Measurements from ENCODE around the gene ADORA2A.

Gene ADORA2A

DNA sequence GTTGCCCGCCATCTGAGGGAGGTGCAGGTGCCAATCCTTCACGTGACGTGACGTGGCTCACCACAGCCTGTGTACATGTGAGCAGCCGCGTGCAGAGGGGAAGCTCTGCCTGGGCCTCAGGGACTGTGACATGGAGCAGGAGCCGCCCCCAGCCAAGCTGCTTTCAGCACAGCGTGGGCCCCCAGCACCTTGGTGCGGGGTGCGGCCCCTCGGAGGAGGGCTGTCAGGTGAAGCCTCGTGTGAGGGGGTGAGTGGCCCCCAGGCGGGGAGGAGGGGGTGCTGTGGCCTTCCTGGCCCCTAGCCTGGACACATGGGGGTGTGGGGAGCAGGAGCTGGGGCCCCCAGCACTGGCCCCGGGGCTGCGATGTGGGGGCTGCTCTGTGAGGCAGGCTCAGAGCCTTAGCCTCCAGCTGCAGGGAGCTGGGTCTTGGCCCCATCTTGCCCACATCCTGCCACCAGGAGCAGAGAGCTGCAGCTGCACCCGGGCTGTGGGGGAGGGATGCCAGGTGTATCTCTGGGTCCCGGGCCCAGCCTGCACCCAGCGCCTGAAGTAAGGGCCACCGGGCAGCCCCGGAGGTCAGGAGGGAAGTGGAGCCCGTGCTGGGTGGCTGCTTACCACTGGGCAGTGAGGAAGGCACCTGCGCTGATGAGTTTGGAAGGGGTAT lies at the start of gene ADORA2A:
Gene ADORA2A (plus strand): TSS at position 100 of the 665 bp plus-strand sequence. CDS start 5,806 bp downstream, outside the sequence.
- no peak for DNase-seq

DNA sequence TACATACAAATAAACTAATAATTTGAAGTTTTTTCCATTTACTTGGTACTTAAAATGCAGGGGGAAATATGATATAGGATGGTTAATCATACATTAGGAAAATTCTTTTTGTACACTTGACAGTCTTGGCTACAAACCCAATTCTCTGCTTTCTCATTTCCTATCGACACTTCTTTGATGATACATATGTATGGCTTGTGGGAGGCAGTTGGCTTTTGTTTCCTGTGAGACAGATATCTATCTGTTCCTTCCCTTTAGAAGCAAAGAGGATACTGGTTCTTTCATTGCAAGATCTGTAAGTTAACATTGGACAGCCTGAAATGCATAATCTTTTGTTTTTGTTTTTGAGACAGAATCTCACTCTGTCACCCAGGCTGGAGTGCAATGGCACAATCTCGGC lies 47.9 kb upstream of the ADORA2A start:
- no peak for DNase-seq

DNA sequence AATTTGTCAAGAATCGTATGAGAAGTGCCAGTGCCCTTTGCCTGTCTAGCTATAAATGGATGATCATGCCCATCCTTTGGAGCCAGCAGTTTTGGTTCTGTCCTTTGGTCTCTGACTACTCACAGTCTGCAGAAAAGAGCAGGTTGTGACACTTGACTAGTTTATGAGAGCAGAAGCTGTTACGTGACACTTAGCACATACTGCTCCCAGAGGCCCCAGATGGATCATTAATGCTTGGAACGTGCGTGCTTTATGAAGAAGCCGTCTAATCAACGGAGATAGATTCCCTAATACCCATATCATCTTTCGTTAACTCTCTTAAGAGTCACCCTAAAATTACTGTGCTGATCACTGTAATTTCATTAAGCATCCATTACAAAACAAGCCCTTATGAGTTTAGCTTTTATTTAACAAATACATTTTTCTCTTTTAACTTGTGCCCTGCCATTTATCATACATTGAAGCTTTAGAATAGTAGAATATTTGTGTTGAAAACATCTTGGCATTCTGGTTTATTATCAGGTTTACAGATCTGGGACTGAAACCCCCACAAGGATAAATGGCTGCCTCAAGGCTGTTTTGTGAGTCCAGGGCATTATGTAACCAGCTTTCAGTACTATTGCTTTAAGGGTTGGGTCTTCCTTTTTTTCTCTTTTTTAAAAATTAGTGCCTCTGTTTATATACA lies 47.0 kb upstream of the ADORA2A start:
- DNase-seq: peak in 1 of 14 donors; percentile 6

DNA sequence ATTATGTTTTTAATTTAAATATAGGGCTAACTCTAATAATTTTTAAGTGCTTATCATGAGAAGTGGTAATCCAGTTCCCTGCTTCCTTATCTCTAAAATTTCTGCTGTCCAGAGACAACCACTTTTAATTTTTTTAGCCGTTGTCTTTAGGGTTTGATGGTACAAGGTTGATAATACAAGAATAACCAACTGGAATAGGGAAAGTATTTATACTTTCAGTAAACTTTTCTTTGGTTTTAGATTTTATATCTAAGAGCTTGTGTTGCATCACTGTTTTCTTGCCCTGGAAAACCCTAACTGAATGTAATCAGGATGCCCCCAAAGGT lies 46.5 kb upstream of the ADORA2A start:
- no peak for DNase-seq

DNA sequence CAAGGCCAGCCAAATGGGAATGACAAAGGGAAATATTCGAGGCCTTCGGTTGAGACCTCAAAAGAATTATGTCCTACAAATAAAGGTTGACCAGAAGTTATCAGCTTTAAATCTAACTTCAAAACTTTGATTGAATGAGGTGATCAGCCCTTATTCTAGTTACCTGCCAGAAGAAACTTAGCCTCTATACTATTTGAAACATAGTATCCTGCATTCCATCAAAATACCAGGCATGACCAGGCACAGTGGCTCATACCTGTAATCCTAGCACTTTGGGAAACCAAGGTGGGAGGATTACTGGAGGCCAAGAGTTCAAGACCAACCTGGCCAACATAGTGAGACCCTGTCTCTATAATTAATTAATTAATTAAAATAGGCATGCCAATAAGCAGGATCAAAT lies 44.3 kb upstream of the ADORA2A start:
- no peak for DNase-seq

DNA sequence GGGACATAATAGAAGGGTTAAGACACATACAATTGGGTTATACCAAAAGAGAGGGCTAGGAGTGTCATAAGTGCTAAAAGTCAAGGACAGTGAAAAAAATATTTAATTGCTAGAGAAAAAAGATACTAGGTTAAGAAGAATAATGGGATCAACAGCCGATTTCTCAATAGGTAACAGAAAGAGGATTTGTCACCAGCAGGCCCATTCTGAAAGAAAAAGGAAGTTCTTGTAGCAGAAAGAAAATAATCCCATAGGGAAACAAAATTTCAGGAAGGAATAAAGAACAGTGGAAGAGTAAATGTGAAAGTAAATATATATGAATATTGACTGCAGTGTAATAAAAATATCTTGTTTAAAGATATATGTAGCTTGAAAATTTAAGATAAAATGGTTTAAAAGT lies 43.3 kb upstream of the ADORA2A start:
- no peak for DNase-seq

DNA sequence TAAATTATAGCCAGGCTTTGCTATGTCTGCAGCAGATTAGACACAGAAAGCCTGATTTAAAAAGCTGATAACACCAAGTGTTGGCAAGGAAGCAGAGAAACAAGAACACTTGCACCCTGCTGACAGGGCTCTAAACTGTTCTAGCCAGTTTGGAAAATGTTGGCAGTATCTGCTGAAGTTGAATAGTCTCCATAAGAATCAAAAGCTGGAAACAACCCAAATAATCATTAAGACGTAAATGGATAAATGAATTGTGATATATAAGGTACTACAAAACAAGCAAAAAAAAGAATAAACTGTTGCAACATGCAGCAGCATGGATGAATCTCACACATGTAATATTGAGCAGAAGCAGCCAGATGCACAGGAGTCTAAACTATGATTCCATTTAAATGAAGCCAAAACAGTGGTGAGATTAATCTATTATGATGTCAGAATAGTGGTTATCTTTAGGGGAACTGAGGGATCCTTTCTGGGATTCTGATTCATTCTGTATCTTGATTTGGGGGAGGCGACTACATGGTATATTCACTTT lies 40.4 kb upstream of the ADORA2A start:
- DNase-seq: no peak

DNA sequence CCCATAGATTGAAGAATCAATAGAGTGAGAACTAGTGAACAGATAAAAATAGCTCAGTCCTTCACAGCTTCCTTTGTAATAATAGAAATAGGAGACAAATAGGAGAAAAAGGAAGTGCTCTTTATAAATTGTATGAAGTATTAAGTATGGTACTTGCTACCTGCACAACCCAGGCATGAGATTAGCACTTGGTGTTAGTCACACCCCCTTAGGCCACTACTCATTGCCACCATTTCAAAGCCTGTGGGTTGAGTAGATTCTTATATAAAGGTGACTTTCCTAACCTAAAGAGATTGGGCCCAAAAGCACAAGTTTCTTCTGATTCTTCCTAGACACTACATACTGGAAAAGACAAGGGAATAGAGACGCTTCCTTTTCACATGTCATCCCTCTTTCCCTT lies 37.7 kb upstream of the ADORA2A start:
- DNase-seq: no peak

DNA sequence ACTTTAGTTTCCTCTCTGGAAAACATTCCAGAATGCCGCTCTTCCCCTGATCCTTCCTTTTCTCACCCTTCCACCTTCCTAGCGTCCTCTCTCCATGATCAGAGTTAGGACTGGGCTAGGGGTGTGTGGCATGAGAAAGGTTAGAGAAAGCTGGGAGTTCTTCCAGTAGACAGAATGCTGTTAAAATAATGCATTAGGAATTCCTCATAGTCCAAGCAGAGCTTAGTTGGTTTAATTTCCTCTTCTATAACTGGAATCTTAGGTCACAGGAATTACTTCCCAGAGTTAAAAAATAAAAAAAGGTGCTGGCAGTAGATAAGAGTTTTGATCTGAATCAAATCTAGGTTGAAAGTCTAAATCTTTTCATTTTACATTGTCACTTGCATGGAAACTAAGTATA lies 37.2 kb upstream of the ADORA2A start:
- DNase-seq: no peak

DNA sequence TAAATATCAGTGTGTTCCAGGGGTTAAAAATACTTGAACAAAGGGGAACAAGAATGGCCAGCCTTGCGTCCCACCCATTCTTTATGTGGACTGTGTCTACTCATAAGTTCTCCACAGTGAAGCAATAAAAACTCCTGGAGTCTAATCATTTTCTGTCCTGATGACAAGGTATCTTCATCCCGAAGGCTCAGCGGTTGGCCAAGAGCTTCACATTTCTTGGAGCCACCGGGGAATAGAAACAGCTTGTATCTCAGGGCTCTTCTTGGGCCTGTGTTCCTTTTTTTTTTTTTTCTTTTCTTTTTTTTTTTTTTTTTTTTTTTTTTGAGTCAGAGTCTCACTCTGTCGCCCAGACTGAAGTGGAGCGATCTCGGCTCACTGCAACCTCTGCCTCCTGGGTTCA lies 36.8 kb upstream of the ADORA2A start:
- DNase-seq: no peak

DNA sequence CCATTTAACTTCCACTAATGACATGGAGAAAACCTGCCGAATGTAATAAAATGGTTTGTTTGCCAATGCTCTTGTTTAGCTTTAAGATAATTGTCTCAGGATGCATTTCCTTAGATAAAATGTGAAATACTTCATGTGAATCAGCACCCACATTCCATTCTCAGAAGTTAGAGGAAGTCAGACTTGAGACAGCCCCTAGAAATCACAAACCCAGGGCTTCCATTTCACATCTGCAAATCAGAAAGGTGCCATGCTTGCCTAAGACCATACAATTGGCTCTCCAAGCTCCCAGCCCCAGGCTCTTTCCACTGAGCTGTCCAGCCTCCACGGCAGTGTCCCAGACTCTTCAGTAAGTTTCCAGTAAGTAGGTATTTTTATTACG lies 35.6 kb upstream of the ADORA2A start:
- DNase-seq: no peak

DNA sequence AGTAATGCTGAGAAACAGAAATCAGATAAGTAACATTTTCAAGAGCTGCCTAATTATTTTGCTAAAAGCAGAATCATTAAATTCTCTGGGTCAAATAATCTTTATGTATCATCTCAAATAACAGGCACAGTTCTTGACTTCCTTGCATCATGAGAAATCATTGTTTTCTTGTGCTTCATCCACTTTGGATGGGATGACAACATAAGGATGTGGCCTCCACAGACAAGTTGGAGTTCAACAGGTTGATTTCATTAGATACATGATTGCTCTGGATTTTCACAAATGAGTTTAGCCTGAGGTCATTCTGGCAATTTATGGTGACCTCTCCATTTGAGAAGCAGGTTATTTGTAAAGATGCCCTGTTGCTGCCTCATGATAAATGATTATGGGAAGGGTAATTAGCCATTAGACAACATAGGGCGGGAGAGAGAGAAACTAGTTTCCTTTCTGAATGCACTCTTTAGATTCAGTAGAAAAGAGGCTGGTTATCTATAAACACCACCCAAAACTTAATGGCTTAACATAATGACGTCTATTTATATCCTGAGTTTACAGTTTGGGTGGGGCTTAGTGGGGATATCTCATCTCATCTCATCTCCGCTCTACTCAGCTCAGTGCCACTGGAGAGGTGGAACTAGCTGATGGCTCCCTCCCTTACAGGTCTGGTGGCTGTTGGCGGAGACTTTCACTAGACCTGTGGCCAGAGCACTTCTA lies 35.0 kb upstream of the ADORA2A start:
- no peak for DNase-seq

DNA sequence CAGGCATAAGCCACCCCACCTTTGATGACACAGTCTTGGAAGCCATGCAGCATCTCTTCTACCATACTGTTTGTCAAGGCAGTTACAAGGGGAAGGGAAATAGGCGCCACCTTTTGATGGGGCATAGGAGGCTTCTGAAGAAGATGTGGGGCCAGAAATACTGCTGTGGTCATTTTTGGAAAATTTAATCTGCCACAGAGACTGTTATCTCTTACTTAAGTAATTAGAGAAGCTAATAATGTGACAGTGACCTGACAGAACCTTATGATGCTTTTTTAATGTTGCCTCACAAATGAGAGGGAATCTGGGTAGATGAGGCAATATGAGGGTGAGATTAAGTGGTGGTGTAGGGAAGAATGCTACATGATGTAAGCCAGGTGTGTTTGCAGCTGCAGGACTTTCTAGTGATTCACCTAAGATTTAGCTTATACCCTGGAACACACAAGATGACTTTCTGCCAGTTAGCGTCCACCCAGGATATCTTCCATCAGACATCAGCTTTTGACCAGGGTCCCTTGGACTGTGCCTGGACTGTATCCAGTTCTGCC lies 34.3 kb upstream of the ADORA2A start:
- no peak for DNase-seq

DNA sequence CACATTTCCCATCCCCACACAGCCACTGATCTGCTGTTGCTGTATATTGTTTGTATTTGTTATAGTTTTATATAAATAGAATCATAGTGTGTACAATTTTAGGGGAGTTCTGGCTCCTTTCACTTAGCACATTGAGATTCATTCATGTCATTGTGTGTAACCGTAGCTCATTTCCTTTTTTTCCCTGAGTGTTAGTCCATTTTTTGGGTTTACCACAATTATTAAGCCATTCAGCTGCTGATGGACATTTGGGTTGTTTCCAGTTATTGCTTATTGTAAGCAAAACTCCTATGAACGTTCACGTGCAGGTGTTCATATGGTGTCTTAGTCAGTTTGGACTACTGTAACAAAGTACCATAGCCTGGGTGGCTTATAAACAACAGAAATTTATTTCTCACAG lies 33.6 kb upstream of the ADORA2A start:
- no peak for DNase-seq

DNA sequence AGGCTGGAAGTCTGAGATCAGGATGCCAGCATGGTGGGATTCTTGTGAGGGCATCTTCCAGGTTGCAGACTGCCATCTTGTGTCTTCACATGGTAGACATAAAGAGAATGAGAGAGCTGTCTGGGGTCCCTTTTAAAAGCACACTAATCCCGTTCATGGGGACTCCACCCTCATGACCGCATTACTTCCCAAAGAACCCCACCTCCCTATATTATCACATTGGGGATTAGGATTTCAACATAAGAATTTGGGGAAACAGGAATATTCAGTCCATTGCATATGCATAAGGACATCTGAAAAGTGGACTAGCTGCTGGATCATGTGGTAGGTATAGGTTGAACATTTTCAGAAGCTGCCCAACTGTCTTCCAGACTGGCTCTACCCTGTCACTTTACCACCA lies 33.1 kb upstream of the ADORA2A start:
- DNase-seq: no peak

DNA sequence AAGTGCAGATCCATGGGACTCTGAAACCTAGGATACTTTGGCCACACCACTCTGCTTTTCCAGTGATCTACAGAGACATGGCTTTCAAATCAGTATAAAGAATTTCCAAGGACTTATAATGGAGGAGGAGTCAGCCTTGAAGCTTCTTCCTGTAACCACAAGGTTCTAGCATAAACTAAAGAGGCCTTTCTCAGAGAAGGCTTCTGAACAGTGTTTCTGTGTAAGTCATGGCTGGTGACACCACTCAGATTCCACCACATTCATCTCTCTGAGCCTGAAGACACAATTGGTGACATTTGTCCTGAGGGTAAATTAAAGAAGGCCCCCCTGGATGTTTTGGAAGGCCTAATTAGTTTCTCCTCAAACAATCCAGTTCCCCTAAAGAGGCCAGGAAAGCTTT lies 29.0 kb upstream of the ADORA2A start:
- DNase-seq: no peak

DNA sequence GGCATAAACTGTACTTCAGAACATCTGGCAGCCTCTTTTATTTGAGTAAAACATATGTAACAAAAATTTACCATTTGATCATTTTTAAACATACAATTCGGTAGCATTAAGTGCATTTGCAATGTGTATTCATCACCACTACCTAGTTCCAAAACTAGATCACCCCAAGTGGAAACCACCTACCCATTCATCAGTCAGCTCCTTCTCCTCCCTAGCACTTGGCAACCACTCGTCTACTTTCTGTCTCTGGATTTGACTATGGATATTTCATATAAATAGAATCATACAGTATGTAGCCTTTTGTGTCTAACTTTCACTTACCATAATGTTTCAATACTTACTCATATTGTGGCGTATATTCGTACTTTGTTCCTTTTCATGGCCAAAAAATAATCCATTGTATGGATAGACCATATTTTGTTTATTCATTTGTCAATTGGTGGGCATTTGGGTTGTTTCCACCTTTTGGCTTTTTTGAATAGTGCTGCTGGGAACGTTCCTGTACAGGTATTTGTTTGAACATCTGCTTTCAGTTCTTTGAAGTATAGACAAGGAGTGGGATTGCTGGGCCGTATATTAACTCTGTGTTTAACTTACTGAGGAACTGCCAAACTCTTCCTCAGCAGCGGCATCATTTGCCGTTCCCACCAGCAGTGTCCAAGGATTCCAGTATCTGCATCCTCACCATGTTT lies 27.2 kb upstream of the ADORA2A start:
- no peak for DNase-seq

DNA sequence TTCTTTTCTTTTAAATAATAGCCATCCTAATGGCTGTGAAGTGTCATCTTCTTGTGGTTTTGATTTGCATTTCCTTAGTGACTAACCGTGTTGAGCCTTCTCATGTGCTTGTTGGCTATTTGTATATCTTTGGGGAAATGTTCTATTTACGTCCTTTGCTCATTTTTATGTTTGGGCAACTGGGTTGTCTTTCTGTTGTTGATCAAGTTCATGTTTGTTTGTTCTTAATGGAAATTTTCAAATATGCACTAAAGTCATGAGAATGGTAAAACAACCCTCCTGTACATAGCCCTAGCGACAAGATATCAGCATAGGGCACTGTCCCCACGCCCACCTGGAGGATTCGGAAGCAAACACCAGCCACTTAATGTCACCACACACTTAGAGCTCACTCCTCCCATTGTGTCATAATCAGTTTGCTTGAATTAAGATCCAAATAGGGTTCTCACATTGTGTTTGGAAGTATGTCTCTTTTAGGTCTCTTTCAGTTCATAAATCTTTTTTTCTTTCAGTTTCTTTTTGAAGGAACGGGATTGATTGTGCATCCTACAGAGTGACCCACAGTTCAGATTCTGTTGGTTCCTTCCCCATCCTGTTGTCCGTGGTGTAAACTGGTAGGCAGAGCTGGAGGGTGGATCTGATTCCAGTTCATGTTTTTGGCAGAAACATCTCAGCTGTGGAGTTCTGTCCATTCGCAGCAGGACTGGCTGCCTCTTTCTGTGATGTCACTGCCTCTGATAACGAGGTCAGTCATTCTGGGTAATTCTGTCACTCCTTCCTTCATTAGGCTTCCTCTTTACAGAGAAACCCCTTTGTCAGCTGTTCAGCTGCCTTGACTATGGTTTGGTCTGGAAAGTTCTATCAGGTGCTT lies 26.4 kb upstream of the ADORA2A start:
- no peak for DNase-seq

DNA sequence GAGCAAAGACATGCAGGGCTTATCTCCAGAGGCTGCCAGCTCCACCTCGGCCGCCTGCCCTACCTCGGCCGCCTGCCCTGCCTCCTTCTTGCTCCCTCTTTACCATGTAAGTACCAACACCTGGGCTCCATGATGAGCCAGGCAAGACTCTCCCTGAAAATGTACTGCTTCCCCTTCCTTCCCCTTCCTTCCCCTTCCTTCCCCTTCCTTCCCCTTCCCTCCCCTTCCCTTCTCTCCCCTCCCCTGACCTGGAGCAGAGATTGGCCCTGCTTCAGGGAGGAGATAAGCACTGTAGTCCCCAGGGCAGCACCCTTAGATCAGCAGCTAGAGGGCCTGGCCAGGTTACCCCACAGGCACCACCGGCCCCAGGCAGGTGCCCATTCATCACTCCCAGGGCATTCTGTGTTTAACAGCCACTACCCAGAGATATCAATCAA lies 25.4 kb upstream of the ADORA2A start:
- DNase-seq: no peak

DNA sequence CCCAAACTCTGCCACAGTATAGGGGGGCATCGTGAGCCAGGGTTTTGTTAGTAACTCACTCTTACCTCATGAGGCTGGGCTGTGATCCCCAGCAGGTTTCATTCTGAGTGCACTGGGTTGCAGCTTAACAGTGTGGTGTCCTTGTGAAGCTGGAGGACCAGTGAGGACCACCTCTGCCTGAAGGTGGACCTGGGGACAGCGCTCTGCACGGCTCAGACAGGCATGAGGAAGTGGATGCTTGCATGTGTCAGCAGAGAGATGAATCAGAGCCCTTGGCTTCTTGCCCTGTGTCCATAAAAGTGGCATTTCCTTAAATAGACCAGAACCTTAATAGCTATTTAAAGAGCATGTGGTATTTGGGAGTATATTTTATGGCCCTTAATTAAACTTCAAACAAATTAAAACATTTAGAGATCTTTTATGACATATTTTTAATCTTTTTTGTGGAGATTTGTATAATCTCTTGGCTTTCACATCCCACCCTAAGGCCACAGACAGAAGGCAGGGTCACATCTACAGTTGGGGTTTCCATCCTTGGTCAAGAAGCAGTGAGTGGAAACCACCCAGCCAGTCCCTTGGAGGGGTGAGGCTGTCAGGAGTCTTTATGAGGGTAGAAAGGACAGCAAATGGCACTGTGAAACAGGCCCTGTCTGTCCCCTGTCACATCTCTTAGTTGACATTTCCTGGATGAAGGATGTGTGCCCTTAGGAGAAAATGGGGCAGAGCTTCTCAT lies 24.8 kb upstream of the ADORA2A start:
- peak in 2 of 14 donors; percentile 8 to 38 for DNase-seq

DNA sequence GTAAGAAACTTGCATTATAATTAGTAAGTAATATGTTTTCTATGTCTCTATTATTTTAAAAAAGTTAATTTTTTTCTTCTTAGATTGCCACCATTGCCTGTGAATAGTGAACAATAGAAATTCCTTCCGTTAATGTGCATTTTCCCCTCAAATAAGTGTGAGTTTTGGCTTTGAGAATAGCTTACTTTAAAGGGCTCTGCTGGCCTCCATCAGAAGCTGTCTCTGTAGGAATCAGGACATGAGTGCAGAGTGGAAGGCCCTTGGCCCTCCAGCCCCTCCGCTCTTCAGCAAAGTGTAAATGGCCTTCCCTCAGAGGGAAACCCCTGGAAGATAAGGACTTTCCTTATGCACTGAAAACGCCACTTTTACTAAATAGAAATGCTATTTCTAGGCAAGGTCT lies 24.1 kb upstream of the ADORA2A start:
- no peak for DNase-seq
